ENCODE results near the gene MYH11.

The MYH11 gene

DNA sequence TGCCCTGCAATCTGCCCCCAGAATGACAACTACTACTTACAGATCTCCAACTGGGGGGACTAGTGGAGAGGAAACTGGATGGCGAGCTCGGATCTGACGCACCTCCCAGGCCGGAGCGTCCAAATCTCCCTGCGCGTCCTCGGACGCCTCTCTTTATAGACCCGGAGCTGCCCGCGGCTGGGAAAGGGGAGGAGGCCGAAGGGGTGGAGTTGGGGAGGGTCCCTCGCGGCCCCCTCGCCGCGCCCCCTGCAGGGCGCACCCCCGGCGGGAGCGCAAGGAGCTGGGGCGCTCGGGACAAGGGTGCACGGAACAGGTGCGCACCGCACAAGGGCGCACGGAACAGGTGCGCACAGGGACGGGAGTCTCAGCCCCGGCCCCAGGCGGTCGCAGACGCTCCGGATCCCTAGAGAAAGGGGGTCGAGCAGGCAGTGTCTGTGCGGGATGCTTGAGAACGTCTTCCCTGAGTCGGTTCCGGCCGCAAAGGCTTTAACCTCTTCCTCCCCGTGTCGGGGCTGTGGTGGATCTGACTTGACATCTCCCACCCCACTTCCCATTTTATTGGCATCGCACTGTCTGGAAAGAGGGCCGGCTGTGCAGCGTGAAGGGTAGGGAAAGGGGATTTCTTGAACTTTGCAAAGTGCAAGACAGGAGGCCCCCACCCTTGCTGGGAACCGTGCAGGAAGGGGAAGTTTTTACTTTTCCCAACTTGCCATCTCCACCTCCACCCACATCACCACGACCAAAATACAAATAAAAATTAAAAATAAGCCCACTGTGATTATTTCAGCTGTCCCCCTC, at the start of gene MYH11:
TSS of gene MYH11 (minus strand) at position 128 of the 798 bp plus-strand sequence. CDS start 18,776 bp downstream, outside the sequence.
- no peak for DNase-seq

DNA sequence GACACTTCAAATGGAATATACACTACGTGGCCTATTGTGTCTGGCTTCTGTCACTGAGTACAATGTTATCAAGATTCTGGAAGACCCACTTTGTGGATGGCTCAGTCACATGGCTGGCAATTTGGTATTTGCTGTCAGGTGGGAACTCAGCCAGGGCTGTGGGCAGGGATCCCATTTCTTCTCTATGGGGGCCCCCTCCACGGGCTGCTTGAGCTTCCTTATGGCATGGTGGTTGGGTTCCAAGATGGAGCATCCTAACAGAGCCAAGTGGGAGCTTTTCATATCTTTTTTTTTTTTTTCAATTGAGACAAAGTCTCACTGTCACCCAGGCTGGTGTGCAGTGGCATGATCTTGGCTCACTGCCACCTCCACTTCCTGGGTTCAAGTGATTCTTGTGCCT, 49.6 kb upstream of the MYH11 start:
- DNase-seq, result no peak

DNA sequence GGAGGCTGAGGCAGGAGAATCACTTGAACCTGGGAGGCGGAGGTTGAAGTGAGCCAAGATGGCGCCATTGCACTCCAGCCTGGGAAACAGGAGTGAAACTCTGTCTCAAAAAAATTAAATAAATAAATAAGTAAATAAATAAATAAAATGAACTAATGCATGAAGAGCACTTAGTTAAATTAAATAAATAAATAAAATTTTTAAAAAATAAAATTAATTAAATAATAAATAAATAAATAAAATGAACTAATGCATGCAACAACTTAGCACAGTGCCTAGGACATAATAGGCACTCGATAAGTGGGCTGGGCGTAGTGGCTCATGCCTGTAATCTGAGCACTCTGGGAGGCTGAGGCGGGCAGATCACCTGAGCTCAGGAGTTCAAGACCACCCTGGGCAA, 47.1 kb upstream of the MYH11 start:
- no peak for DNase-seq

DNA sequence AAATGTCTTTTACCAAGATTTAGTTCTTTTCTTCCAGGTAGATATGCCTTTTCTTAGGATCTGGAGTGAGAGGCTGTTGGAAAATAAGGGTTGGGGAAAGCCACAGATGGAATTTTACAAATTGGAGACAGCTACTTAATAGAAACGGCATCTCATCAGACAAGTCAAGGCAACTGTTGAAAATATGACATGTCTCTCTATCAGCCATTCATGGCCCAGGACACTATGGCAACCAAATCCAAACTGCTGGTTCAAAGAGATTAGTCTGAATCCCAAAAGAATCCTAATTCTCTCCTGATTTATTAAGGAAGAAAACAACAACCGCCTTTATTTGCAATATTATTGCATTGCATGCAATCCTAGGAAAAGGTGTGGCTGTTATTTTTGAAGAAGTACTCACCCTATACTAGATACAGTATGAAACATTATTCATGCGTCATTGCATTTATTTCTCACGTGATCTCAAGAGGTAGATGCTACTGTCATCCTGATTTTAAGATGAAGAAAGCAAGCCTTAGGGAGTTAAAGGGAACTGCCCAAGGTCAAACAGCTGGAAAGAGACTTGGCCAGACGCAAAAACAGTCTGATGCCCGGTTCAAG, 44.2 kb upstream of the MYH11 start:
- DNase-seq, result no peak

DNA sequence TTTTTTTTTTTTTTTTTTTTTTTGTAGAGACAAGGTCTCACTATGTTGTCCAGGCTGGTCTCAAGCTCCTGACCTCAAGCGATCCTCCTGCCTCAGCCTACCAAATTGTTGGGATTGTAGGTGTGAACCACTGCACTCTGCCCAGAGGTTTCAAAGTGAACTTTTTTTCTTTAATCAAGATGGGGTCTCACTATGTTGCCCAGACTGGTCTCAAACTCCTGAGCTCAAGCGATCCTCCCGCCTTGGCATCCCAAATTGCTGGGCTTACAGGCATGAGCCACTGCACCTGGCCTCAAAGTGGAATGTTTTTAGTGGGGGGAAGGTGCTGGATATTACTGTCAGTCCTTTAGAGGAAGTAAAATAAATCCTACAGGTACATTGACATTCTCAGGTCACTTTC, 43.5 kb upstream of the MYH11 start:
- DNase-seq, result no peak

DNA sequence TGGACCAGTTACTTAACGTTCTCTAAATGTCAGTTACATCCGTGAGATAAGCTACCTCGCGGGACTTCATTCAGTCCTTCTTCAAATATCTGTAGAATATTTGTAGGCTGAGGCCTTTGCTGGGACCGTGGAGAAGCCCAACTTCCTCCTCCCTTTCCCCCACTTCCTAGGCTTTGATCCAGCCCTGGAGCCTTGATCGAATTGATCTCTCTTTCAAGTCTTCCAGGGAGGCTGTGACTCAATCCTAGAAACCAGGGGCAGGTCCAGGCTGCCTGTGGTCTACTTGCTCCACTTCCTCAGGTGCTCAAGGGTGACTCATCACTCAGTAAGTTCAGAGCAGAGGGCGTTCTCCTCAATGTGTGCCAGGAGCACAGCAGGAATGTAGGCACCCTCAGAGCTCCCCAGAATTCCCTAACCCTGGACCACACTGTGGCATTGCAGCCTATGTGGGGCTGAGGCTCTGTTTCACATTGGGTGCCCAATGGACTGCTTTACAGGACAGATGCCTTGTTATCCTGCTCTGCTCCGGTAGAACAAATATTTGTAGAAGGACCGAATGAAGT, 42.8 kb upstream of the MYH11 start:
- DNase-seq, result no peak

DNA sequence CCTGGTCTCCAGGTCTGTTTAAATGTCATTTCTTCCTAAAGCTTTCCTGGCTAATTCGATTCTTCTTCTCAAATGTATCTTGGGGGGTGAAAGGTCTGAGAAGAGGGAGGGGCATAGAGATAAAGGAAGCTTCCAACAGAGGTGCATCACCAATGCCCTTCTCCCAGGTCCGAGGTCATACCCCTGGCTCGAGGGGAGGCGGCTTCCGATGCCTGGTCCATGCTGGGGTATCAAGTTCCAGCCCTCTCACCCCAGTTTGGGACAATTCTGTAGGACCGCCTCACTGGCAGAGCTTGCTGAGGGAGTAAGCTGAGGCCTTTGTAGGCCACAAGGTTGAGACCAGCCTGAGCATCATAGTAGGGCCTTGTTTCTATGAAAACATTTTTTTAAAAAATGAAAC, 41.8 kb upstream of the MYH11 start:
- no peak for DNase-seq

DNA sequence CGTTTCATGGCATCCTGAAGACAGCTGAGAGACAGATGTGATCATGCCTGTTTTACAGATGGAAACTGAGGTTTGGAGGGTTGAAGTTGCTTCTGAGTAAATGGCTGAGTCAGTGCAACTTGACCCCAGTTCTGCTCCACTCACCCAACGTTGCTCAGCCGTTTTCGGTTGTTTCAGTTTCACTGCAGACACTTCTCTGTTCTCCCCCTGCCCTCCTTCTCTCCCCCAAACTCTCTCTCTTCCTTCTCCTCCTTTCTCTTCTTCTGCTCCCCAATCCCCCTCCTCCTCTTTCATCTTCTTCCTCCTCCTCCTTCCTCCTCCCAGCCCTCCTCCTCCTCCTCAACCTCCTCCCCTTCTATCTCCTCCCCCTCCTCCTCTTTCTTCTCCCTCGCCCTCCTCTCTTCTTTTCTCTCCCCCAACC, 41.0 kb upstream of the MYH11 start:
- no peak for DNase-seq

DNA sequence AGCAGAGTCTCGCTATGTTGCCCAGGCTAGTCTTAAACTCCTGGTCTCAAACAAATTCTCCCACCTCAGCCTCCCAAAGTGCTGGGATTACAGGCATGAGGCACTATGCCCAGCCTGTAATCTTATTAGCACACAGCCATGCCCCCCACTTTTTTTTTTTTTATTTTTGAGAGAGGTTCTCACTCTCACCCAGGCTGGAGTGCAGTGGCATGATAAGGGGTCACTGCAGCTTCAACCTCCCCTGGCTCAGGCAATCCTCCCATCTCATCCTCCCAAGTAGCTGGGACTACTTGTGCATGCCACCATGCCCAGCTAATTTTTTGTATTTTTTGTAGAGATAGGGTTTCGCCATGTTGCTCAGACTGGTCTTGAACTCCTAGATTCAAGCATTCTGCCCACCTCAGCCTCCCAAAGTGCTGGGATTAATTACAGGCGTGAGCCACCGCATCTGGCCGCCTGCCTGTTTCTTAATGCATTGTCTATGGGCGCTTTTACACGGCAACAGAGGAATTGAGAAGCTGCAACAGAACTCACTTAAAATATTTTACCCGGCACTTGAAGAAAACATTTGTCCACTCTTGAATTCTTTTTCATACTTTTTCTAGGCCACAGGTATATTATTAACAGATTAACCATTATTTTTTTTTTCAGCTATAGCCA, 40.4 kb upstream of the MYH11 start:
- no peak for DNase-seq

DNA sequence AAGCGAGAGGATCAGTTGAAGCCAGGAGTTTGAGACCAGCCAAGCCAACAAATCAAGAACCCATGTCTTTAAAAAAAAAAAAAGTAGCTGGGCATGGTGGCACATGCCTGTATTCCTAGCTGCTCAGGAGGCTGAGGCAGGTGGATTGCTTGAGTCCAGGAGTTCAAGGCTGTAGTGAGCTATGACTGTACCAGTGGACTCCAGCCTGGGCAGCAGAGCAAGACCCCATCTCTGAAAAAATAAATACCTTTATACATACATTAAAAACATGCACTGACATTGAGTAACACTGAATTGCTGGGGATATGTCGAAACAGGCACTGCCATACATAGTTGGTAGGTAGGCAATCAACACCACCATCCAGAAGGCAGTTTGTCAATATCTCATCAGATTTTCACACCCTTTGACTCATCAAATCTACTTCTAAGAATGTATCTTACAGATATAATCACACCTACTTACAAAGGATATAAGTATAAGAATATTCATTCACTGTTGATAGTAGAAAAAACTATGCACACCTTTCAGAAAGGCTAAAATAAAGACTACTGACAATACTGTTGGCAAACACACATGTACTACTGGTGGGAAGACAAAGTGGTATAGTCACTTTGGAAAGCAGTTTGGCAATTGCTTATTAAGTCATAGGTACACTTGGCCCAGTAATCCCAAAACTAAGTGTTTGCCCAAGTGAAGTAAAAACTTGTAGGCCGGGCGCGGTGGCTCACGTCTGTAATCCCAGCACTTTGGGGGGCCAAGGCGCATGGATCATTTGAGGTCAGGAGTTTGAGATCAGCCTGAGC, 37.9 kb upstream of the MYH11 start:
- no peak for DNase-seq

DNA sequence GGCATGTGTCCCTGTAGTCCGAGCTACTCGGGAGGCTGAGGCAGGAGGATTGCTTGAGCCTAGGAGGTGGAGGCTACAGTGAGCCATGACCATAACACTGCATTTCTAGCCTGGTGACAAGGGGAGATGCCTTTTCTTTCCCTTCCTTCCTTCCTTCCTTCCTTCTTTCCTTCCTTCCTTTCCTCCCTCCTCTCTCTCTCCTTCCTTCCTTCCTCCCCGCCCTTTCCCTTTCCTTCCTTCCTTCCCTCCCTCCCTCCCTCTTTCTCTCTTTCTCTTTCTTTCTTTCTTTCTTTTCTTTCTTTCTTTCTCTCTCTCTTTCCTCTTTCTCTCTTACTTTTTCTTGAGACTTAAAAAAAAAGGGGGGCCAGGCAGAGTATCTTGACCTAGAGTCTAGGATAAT, 34.7 kb upstream of the MYH11 start:
- DNase-seq, result no peak

DNA sequence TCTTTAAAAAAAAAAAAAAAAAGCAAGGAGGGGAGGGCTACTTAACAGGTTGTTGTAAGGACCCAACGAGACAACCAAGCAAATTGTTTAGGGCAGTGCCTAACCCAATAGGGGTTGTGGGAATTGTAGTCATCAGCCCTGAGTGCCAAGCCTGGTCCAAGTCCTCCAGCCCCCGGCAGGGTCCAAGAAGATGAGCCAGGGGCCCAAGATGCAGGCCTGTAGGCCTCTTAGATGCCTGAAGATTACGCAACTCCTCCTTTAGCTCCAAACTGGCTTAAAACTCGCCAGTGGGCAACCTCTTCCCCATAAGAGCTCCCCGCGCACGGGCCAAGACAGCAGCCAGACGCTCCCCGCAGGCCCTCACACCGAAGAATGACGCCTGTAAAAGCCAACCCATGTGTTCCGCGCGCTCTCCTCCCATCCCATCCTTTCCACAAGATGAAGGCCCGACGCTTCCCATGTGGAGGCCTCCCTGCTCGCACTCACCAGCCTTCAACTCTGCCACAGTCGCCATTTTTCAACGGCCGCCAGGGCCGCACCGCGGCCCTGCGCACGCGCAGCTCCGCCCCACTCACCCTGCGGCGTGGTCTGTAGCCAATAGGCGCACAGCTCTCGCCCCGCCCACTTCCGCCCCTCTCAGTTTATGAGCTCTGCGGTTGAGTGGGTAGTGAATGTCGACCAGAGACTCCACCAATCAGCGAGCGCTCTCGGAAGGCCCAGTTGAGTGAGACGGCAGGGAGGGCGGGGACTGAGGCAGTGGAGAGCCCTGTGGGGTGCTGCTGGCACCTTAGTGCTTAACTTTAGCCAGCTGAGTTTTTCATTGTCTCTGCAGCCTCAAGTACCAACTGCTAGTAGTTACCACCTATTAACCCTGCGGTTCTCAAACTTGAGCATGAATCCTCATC, 31.5 kb upstream of the MYH11 start, which contains the start of gene CEP20:
TSS of gene CEP20 (minus strand) at position 532 of the 905 bp plus-strand sequence. CDS start at position 514, 18 bp downstream.
- DNase-seq, result peak; percentile 100

DNA sequence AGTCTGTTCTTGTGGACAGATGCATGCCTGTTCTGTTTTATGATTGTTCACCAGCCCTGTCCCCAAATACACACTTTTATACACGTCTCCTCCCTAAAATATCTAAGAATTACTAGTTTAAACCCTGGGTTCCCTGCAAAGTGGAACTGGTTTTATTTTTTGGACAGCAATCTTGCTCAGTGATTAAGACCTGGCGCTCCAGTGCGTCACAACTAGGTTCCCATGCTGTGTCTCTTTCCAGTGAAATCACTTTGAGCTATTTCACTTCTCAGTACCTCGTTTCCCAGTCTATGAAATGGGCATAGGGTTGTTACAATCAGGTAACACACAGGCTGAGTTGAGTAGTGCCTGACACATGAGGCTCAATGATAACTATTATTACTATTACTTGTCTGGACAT, 30.5 kb upstream of the MYH11 start:
- DNase-seq, result no peak

DNA sequence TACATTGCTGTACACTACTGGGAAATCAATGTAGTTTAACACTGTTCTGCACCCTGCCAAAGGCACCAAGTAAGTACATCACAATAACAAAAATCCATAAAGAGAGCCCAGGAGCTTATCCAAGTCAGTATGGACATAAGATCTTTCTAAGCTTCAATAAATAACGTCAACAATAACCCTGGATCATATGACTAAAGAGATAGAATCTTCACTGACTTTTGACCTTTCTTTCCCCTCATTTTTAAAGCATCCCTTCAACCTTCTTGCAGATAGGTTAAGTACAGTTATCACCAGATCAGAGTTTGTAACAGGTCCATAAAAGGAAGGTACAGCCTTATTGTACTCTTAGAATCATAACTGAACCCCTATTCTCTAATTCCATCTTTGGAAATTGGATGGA, 29.2 kb upstream of the MYH11 start:
- no peak for DNase-seq

DNA sequence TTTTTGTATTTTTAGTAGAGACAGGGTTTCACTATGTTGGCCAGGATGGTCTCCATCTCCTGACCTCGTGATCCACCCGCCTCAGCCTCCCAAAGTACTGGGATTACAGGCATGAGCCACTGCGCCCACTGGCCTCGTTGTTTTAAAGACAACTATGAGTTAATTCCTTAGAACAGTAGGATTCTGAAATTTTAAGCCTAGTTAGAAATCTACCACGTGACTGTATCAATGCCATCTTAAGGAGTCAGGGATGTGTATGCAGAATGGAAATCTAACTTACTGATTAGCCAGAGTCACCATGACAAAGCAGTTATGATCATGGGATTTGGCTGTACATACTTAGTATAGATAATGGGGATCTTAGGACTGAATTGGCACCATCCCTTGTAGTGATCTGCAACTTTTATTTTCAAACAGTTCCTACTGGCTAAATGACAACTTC, 28.8 kb upstream of the MYH11 start:
- DNase-seq, result no peak

DNA sequence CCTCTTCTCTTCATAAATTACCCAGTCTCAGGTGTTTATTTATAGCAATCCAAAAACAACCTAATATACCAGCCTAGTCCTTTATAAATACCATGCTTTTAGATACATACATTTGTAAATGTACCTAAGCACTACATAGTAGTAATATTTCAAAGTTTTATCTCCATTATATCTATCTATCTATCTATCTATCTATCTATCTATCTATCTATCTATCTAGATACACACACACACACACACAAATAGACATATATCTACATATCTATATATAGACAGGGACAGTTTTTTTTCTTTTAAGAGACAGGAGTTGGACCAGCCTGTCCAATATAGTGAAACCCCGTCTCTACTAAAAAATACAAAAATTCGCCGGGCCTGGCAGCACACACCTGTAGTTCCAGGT, 25.7 kb upstream of the MYH11 start:
- DNase-seq, result no peak

DNA sequence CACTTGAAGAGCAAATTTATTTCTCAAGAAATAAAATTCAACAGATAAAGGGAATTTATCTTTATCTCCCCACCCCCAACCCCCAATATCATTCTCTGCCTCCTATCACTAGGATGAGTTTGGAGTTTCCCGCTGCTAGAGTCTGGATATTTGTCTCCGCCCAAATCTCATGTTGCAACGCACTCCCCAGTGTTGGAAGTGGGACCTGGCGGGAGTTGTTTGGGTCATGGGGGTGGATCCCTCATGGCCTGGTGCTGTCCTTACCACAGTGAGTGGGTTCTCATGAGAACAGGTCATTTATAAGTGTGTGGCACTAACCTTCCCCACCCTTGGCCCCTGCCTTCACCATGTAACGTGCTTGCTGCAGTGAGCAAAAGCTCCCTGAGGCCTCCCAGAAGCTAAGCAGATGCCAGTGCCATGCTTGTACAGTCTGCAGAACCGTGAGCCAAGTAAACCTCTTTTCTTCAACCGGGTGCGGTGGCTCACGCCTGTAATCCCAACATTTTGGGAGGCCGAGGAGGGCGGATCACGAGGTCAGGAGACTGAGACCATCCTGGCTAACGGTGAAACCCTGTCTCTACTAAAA, 25.1 kb upstream of the MYH11 start:
- no peak for DNase-seq

DNA sequence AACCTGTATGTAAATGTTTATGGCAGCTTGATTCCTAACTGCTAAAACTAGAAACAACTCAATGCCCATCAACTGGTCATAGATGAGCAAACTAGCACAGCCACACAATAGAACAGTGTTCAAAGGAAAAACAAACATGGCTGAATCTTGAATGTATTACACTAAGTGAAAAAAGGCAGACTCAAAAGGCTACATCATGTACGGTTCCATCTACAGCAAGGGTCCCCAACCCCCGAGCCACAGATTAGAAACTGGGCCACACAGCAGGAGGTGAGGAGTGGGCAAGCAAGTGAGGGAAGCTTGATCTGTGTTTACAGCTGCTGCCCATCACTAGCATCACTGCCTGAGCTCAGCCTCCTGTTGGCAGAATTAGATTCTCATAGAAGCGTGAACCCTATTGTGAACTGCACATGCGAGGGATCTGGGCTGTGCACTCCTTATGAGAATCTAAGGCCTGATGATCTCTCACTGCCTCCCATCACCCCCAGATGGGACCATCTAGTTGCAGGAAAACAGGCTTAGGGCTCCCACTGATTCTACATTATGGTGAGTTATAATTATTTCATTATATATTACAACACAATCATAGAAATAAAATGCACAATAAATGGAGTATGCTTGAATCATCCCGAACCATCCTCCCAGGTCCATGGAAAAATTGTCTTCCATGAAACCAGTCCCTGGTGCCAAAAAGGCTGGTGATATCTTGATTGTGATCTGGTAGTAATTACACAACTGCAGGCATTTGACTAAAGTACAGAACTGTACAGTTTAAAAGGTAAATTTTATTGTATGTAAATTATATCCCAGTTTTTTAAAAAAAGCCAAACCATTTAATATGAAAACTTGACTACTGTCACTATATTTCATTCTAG, 23.8 kb upstream of the MYH11 start:
- no peak for DNase-seq

DNA sequence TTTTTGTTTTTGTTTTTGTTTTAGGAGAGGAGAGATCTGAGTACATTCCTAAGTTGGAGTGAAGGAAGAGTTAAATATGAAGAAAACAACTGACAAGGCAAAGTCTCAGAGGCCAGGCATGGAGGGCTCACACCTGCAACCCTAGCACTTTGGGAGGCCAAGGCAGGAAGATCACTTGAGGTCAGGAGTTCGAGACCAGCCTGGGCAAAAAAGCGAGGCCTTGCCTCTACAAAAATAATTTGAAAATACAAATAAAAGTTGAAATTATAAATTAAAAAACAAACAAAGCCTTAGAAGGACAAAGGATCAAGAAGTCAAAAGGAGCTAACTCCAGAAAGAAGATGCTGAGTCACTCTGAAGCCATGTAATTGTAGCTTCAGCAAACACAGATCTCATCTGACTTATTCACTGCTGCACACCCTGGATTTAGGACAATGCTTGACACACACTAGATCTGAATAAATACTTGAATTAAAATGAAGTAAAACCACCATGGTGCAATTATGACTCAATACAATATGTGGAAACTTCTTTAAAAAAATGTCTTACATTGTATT, 22.5 kb upstream of the MYH11 start:
- no peak for DNase-seq

DNA sequence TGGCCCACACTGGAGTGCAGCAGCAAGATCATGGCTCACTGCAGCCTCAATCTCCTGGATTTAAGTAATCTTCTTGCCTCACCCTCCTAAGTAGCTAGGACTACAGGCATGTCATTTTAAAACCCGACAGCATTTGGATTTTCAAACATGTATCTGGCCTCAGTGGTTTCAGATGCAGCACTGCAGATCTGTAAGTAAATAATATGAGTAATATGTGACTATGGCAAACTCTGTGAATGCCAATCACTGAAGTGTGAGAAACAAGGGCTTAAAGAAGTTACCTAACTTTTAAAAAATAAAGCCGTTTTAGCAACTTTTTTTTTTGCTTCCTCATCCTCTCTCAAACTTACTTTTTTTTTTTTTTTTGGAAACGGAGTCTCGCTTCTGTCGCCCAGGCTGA, 19.7 kb upstream of the MYH11 start:
- DNase-seq, result no peak

Data from activated CD4-positive, alpha-beta T cell treated with anti-CD3 and anti-CD28 coated beads, Interleukin-2, amount 50 U/mL, for 4 hours (primary cell).